OCI-LY7 (cell line): ENCODE data around the gene TMIGD2.

Experiments used
- EZH2phosphoT487 ChIP-seq: fragments of 200-600 bp; sonication (generic); IDR thresholded peaks from 2 replicates; pipeline ENCODE4 v1.6.1; 2018; ENCODE audit warnings: low read depth, borderline replicate concordance, mild to moderate bottlenecking, mixed run types, antibody characterized with exemption, low read length, moderate library complexity, mixed read lengths
- TF ChIP-seq, protein P1 (sequence below): fragments of 200-600 bp; sonication (generic); conservative IDR thresholded peaks from 2 replicates; pipeline ENCODE4 v1.5.1; 2014; ENCODE audit warnings: mild to moderate bottlenecking, antibody characterized with exemption, low read length, moderate library complexity, mixed read lengths

DNA sequence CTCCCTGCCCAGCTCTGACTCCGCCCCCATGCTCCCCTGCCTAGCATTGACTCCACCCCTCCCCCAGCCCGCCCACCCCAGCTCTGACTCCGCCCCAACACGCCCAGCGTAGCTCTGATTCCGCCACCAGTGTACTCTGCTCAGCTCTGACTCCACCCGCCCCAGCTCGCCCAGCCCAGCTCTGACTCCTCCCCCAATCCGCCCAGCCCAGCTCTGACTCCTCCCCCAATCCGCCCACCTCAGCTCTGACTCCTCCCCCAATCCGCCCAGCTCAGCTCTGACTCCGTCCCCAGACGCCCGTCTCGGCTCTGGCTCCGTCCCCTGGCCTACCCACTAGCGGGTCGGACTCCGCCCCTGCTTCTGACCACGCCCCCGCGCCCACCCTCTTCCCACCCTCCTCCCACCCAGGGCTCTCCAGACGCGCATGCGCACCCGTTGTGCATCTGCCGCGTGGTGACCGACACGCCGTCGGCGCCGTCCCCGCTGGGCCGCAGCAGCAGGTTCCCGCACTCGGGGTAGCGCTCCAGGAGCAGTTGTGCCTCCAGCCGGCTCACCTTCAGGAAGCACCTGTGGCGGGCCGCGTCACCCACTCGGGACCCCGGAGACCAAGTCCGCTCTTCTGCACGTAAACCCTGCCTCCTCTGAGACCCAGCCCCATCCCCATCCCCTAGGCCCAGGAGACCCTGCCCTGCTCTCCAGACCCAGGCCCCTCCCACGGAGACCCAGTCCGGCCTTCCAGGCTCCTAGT lies 26.2 kb upstream of the TMIGD2 start:
- TF ChIP-seq, protein P1, sequence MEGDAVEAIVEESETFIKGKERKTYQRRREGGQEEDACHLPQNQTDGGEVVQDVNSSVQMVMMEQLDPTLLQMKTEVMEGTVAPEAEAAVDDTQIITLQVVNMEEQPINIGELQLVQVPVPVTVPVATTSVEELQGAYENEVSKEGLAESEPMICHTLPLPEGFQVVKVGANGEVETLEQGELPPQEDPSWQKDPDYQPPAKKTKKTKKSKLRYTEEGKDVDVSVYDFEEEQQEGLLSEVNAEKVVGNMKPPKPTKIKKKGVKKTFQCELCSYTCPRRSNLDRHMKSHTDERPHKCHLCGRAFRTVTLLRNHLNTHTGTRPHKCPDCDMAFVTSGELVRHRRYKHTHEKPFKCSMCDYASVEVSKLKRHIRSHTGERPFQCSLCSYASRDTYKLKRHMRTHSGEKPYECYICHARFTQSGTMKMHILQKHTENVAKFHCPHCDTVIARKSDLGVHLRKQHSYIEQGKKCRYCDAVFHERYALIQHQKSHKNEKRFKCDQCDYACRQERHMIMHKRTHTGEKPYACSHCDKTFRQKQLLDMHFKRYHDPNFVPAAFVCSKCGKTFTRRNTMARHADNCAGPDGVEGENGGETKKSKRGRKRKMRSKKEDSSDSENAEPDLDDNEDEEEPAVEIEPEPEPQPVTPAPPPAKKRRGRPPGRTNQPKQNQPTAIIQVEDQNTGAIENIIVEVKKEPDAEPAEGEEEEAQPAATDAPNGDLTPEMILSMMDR, result no peak
- TF ChIP-seq EZH2phosphoT487, result no peak
